Measurements from ENCODE around the gene SMPDL3B.
A peak's percentile ranks its signal among the peaks of the same experiment; 100 is the strongest.

Gene SMPDL3B

GRCh38 chr1:27940870-27941560, 6.2 kb downstream of the SMPDL3B start:
- DNase-seq, result no peak

- no peak for DNase-seq
These were observed 7.1 kb downstream of the SMPDL3B start for GRCh38 chr1:27941671-27942540.

- DNase-seq, result no peak
These were observed 10.2 kb downstream of the SMPDL3B start for GRCh38 chr1:27945020-27945419.

GRCh38 chr1:27949027-27949426, 14.2 kb downstream of the SMPDL3B start:
- DNase-seq, result no peak

- DNase-seq, result no peak
These were observed 16.6 kb downstream of the SMPDL3B start for GRCh38 chr1:27951396-27951795.

- DNase-seq, result no peak
These were observed 17.3 kb downstream of the SMPDL3B start for GRCh38 chr1:27952147-27952546.

- no peak for DNase-seq
These were observed 19.4 kb downstream of the SMPDL3B start for GRCh38 chr1:27954186-27954585.

- DNase-seq, result no peak
These were observed 20.3 kb downstream of the SMPDL3B start for GRCh38 chr1:27955076-27955475.

GRCh38 chr1:27956761-27957160, 22.0 kb downstream of the SMPDL3B start:
- DNase-seq, result no peak

GRCh38 chr1:27957655-27958054, 22.9 kb downstream of the SMPDL3B start:
- DNase-seq, result no peak

- no peak for DNase-seq
These were observed 23.7 kb downstream of the SMPDL3B start for GRCh38 chr1:27958513-27958912.

- peak; percentile 54 for DNase-seq
These were observed 25.2 kb downstream of the SMPDL3B start, which contains the start of gene XKR8 for GRCh38 chr1:27959792-27960603. Gene XKR8 (plus strand): TSS chr1:27959973. CDS start chr1:27960070, 97 bp downstream.

GRCh38 chr1:27960762-27961645, 26.2 kb downstream of the SMPDL3B start:
- no peak for DNase-seq

GRCh38 chr1:27961646-27962221, 26.9 kb downstream of the SMPDL3B start:
- no peak for DNase-seq

GRCh38 chr1:27963393-27963792, 28.6 kb downstream of the SMPDL3B start:
- no peak for DNase-seq

GRCh38 chr1:27966402-27967105, 31.8 kb downstream of the SMPDL3B start:
- no peak for DNase-seq

- DNase-seq, result no peak
These were observed 32.5 kb downstream of the SMPDL3B start for GRCh38 chr1:27967106-27967883.

- no peak for DNase-seq
These were observed 33.2 kb downstream of the SMPDL3B start for GRCh38 chr1:27967884-27968466.

- DNase-seq, result no peak
These were observed 33.9 kb downstream of the SMPDL3B start for GRCh38 chr1:27968692-27969091.

- no peak for DNase-seq
These were observed 35.6 kb downstream of the SMPDL3B start for GRCh38 chr1:27970401-27970800.
